ENCODE data around the gene PLEK2.

PLEK2 gene

GRCh38 chr14:67371247-67372148 is 40.5 kb downstream of the PLEK2 start:
- TF ChIP-seq TOX (CRISPR knock-in tag; IDR thresholded peaks at IDR 0.05; ENCODE audit: borderline replicate concordance): no peak
- no peak for TF ChIP-seq ZFP30 (CRISPR knock-in tag; IDR thresholded peaks at IDR 0.05)
- TF ChIP-seq BACH2 (CRISPR knock-in tag; IDR thresholded peaks at IDR 0.05; ENCODE audit: borderline replicate concordance): no peak
- TF ChIP-seq ESRRG (CRISPR knock-in tag; IDR thresholded peaks at IDR 0.05): no peak
- no peak for TF ChIP-seq ZNF565 (CRISPR knock-in tag; conservative IDR thresholded peaks at IDR 0.05; ENCODE audit: low read depth)
- TF ChIP-seq ZFP3 (CRISPR knock-in tag; IDR thresholded peaks at IDR 0.05): no peak
- no peak for TF ChIP-seq GLIS3 (CRISPR knock-in tag; IDR thresholded peaks at IDR 0.05)
- no peak for TF ChIP-seq PPARA (CRISPR knock-in tag; IDR thresholded peaks at IDR 0.05; ENCODE audit: borderline replicate concordance)
- TF ChIP-seq ISL1 (CRISPR knock-in tag; IDR thresholded peaks at IDR 0.05): no peak
- TF ChIP-seq OSR1 (CRISPR knock-in tag; IDR thresholded peaks at IDR 0.05): no peak
- TF ChIP-seq TCF4 (CRISPR knock-in tag; IDR thresholded peaks at IDR 0.05; ENCODE audit: borderline replicate concordance): no peak
- no peak for TF ChIP-seq ARNTL (CRISPR knock-in tag; IDR thresholded peaks at IDR 0.05; ENCODE audit: borderline replicate concordance, low read depth)
- no peak for TF ChIP-seq PATZ1 (CRISPR knock-in tag; IDR thresholded peaks at IDR 0.05; ENCODE audit: borderline replicate concordance)
- no peak for ATAC-seq

- peak; percentile 47 for ATAC-seq
Measured at GRCh38 chr14:67370830-67371229, 41.1 kb downstream of the PLEK2 start.

GRCh38 chr14:67365476-67365875 is 46.5 kb downstream of the PLEK2 start:
- no peak for ATAC-seq
- no peak for TF ChIP-seq ZNF70 (CRISPR knock-in tag; IDR thresholded peaks at IDR 0.05)
- no peak for TF ChIP-seq CSRNP3 (CRISPR knock-in tag; IDR thresholded peaks at IDR 0.05)
- TF ChIP-seq SNAI2 (CRISPR knock-in tag; IDR thresholded peaks at IDR 0.05): no peak
- no peak for TF ChIP-seq PPARA (CRISPR knock-in tag; IDR thresholded peaks at IDR 0.05; ENCODE audit: borderline replicate concordance)
- no peak for TF ChIP-seq TOX (CRISPR knock-in tag; IDR thresholded peaks at IDR 0.05; ENCODE audit: borderline replicate concordance)
- no peak for TF ChIP-seq PATZ1 (CRISPR knock-in tag; IDR thresholded peaks at IDR 0.05; ENCODE audit: borderline replicate concordance)
- no peak for TF ChIP-seq BACH2 (CRISPR knock-in tag; IDR thresholded peaks at IDR 0.05; ENCODE audit: borderline replicate concordance)
- no peak for TF ChIP-seq POU6F1 (CRISPR knock-in tag; IDR thresholded peaks at IDR 0.05; ENCODE audit: borderline replicate concordance, low read depth)
- no peak for TF ChIP-seq TSHZ2 (CRISPR knock-in tag; IDR thresholded peaks at IDR 0.05)
- no peak for TF ChIP-seq ZNF565 (CRISPR knock-in tag; conservative IDR thresholded peaks at IDR 0.05; ENCODE audit: low read depth)

More at GRCh38 chr14:67370830-67371229, 41.1 kb downstream of the PLEK2 start:
- TF ChIP-seq ISL1 (CRISPR knock-in tag; IDR thresholded peaks at IDR 0.05): no peak
- TF ChIP-seq ZFP3 (CRISPR knock-in tag; IDR thresholded peaks at IDR 0.05): no peak
- no peak for TF ChIP-seq ZFP30 (CRISPR knock-in tag; IDR thresholded peaks at IDR 0.05)
- no peak for TF ChIP-seq TOX (CRISPR knock-in tag; IDR thresholded peaks at IDR 0.05; ENCODE audit: borderline replicate concordance)
- TF ChIP-seq ZNF8 (CRISPR knock-in tag; IDR thresholded peaks at IDR 0.05): no peak
- no peak for TF ChIP-seq SNAI2 (CRISPR knock-in tag; IDR thresholded peaks at IDR 0.05)
- no peak for TF ChIP-seq ESRRG (CRISPR knock-in tag; IDR thresholded peaks at IDR 0.05)
- TF ChIP-seq TSHZ2 (CRISPR knock-in tag; IDR thresholded peaks at IDR 0.05): no peak
- TF ChIP-seq OSR1 (CRISPR knock-in tag; IDR thresholded peaks at IDR 0.05): no peak
